HG03135 (cell line): ENCODE data around the gene PPP1R27.

Experiments
- ATAC-seq: cut with Tn5 transposase; IDR thresholded peaks from one replicate; pipeline ENCODE4 v1.9.1; 2021; ENCODE audit warnings: mild to moderate bottlenecking, moderate library complexity; ENCODE audit not compliant: unreplicated experiment

Gene PPP1R27

GRCh38 chr17:81807210-81807719, 27.6 kb downstream of the PPP1R27 start:
- ATAC-seq: no peak

DNA sequence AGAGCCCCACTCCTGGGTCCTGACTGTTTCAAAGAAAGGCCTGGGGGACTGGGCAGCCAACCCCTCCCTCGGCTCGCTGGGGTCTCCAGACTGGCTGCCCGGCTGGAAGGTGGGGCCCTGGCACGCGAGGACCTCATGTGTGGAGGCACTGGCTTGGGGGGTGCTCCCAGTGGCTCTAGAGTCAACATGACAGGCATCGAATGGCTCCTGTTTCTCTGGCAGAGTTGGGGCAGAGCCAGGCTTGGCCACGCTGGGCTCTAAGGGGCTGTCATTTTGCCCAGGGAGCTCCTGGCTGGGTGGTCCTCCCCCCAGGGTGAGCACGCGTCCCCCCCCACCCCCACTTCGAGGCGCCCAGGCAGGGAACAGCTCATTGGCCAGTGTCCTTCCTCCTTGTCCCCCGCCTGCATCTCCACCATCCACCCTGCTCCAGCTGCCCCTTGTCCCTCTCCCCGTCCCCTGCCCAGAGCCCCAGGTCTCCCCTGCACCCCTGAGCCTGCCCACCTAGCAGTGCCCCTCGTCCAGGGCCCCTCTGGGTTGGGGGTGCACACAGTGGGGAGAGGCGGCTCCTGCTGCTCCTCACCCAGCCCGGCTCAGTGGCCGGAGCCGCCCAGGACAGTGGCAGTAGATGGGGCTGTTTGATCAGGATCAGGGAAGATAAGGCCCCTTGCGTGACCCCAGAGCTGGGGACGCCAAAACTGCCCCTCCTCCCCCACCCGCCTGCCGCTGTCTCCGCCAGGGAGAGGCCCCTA, 28.2 kb downstream of the PPP1R27 start:
- no peak for ATAC-seq

DNA sequence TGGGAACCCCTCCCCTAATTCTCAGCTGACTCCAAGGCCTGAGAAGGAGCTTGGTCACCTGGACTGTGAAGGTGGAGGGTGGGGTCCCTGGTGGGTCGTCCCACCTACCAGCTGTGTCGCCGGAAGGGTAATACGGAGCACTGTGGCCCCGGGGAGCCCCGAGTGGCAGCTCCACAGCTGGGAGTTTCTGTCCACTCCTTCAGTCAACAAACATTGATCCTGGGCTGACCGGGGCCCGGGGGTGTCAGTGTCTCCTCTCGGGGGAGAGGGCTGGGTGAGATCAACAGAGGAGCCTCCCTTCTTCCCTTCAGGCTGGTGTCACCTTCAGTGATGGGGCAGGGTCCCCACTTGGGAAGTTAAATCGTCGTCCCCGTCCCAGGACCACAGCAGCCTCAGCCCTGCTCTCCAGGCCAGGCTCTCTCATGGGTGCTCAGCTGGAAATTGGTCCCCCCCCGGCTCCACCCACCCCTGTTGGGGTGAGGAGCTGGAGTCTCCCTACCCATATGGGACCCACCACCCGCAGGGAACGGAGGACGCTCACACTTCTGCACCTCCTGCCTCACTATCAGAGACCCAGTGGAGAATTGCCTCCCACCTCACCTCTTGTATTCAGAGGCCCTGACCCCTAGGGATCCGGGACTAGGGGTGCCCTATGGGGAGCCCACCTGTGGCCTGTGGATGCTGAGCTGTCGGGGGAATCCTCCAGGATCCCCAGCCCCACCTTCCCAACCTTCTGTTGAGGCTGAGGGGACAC, 29.0 kb downstream of the PPP1R27 start:
- no peak for ATAC-seq

DNA sequence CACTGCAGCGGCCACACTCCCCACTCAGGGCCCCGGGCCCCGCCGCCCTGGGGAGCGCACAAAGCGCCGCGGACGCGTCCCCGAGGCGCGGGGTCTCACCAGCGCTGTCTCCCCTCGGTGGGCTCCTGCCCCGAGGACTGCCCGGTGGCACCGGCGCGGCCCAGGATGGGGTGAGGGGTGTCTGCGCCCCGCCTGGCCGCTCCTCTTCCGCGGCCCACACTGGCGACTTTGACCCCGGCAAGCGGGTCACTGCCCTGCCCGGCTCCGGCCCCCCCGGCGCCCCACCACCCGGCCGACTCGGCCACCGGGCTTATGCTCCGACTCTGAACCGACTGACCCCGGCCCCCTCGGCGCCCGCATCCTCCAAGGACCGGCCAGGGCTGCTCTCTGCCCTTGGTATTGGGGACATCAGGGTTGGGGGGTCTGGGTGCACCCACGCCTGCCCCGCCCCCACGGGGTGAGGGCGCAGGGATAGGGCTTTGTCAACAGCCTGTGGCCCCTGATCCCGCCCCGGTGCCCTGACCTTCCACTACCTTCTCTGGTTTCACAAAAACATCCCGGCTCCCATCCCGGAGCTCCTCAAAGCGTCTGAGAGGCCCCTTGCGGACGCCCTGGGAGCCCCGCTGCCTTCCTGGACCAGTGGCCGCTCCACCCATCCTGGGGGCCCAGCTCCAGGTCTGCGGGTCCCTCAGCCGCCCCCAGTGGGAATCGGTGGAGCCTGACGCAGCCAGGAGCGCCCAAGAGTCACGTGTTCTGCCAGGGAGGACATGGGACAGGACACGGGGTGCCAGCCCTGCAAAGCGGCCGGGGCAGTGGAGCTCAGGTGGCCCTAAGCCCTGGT, 30.1 kb downstream of the PPP1R27 start:
- no peak for ATAC-seq

DNA sequence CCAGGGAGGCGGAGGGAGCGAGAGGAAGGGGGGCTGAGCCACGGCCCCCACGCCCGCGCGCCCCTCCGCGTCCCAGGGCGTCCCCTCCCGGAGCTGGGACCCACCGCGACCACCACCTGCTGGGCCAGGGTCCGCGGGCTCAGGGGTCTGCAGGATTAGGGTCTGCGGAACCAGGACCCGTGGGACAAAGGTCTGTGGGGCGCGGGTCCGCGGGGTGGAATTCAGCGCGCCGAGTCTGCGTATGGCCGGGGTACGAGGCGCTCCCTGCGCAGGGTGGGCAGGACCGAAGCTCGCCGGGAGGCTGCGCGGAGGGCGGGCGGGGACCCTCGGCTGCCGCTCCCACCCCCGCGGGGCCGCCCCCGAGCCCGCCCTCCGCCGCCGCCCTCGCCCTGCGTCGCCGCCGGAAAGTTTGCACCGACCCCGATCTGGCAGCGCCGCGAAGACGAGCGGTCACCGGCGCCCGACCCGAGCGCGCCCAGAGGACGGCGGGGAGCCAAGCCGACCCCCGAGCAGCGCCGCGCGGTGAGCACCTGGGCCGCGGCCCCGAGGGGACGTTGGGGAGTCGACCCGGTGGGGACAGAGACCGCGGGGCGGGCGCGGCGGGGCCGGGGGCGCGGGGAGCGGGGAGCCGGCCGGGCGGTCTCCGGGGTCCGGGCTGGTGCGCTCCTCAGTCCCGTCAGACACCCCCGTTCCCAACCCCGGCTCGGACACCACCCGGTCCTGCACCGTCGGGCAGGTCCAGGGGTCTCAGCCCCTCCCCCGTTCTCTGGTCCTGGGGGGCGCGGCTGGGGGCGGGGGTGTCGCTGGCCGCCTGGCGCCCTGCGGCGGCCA, 30.9 kb downstream of the PPP1R27 start, which contains the start of gene GCGR:
GCGR (plus strand) TSS at position 423 of the 831 bp plus-strand sequence. CDS start 4,869 bp downstream, outside the sequence.
- ATAC-seq: no peak

DNA sequence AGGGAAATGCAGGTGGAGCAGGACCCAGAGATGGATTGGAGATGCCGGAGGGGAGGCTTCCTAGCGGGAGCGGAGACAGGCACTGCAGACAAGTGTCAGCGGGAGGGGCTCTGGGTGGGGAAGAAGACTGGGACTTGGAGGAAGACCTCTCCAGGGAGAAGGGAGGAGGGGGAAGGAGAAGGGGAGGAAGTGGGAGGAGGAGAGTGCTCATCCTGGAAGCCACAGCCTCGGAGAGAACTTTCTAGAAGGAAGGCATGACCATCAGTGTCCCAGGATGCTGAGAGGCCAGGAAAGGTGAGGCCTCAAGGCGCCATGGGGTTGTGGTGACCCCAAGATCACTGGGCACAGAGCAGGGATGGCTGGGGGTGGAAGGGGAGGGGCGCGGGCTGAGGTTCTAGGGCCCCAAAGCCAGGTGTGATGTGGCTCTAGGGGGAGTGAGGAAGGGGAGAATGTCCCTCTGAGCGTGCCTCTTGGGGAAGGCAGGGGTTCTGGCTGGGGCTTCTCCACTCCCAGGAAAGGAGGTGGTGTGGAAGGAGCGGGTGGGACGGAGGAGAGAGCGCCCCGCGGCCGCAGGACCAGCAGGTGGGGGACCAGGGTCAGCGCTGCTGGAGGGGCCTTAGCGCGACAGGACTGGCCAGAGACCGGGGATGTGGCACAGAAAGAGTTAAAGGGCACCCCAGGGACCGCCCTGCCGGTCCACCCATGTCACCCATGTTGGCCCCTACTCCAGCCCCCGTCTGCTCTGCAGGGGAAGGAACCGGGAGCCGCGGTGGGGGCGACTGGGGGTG, 31.8 kb downstream of the PPP1R27 start:
- no peak for ATAC-seq

- ATAC-seq: no peak
These were observed 32.6 kb downstream of the PPP1R27 start for GRCh38 chr17:81802048-81802758.

DNA sequence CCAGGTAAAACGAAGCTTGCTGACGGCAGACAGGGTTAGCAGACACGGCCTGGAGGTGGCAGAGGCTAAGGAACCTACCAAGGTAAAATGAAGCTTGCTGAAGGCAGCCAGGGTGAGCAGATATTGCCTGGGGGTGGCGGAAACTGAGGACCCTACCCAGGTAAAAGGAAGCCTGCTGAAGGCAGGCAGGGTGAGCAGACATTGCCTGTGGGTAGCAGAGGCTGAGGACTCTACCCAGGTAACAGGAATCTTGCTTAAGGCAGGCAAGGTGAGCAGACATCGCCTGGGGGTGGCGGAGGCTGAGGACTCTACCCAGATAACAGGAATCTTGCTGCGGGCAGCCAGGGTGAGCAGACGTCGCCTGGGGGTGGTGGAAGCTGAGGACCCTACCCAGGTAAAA, 33.5 kb downstream of the PPP1R27 start:
- ATAC-seq: no peak

DNA sequence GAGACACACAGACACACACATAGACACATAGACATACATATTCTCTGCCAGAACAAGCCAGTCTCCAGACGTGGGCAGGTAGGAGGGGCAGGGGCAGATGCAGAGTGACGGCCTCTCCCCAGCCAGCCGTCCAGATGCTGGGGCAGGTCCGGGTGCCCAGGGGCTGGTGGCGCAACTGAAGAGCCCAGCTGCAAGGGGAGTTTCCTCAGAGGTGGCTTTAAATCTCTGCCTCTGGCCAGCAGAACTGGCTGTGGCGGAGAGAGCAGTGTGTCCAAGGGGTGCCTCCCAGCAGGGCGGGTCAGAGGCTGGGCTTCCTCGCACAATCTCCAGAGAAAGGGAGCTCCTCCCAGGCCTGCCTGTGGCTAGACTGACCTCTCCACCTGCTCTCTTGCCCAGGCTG, 40.3 kb downstream of the PPP1R27 start:
- no peak for ATAC-seq

DNA sequence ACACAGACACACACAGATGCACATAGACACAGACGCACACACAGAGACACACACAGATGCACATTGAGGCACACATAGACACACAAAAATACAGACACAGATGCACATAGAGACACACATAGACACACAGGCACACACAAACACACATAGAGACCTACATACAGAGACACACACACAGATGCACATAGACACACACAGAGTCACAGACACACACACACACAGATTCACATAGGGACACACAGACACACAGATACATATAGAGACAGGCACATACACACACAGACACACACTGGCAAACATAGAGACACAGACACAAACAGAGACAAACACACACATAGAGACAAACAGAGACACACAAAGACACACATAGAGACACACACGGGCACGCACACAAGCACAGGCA, 40.8 kb downstream of the PPP1R27 start:
- ATAC-seq: no peak

DNA sequence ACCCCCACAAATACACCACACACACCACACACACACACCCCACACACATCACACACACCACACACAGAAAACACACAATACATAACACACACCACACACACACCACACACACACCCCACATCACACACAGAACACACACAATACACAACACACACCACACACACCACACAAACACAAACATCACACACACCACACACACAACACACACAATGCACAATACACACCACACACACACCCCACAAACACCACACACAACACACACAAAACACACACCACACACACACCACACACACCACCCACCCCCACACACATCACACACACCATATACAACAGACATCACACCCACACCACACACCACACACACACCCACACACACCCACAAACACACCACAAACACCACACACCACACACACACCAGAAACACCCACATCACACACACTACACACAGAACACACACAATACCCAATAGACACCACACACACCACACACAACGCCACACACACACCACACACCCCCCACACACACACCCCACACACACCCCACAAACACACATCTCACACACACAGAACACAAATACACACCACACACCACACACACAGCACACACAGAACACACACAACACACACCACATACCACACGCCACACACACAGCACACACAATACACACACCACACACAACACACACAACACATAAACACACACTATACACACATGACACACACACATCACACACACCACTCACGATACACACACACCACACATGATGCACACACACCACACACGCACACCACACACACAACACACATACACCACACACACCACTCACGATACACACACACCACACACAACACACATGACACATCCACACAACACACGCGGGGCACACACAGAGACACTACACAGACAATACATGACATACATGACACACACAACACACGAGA, 41.9 kb downstream of the PPP1R27 start:
- ATAC-seq: no peak
